DND-41 (cell line): Measurements from ENCODE around the gene LGI4.

ENCODE experiments used
- CTCF ChIP-seq: IDR thresholded peaks from 2 replicates; pipeline ENCODE4 v1.5.1; 2012; ENCODE audit warnings: borderline replicate concordance, low read length, moderate library complexity, mild to moderate bottlenecking; ENCODE audit not compliant: poor library complexity, severe bottlenecking; ENCODE audit errors: extremely low read depth
- EZH2 ChIP-seq: IDR thresholded peaks from 3 replicates; pipeline ENCODE4 v1.6.1; 2012; ENCODE audit warnings: borderline replicate concordance, low read depth, mild to moderate bottlenecking, moderate library complexity, low read length, inconsistent platforms; ENCODE audit not compliant: severe bottlenecking

- TF ChIP-seq CTCF (no peak), EZH2 (no peak)
Measured at GRCh38 chr19:35093941-35094647, 40.8 kb downstream of the LGI4 start.
